ENCODE results near the gene GRIPAP1. TPM values are rescaled to one million over a fixed set of nuclear protein-coding genes. Genes with fewer than 3 reads are reported as not detected.
A peak's percentile ranks its signal among the peaks of the same experiment; 100 is the strongest.

GRIPAP1 gene
- total RNA-seq, 1 donor from 2014 or later = 20.7 TPM

GRCh38 chrX:49029876-49030275, 27.8 kb upstream of the GRIPAP1 start:
- no peaks in the 10 kb centered on the region for H3K9me3 ChIP-seq (replicated peaks)
- H3K4me1 ChIP-seq = peaks cover 3% of the 10 kb centered on the region
- H3K36me3 ChIP-seq = peaks cover 39% of the 10 kb centered on the region
- DNase-seq = no peak
- H3K27me3 ChIP-seq (ENCODE audit: low read depth) = no peaks in the 10 kb centered on the region
- no peak overlapping the region for H3K27ac ChIP-seq (replicated peaks)
- TF ChIP-seq, protein P1, sequence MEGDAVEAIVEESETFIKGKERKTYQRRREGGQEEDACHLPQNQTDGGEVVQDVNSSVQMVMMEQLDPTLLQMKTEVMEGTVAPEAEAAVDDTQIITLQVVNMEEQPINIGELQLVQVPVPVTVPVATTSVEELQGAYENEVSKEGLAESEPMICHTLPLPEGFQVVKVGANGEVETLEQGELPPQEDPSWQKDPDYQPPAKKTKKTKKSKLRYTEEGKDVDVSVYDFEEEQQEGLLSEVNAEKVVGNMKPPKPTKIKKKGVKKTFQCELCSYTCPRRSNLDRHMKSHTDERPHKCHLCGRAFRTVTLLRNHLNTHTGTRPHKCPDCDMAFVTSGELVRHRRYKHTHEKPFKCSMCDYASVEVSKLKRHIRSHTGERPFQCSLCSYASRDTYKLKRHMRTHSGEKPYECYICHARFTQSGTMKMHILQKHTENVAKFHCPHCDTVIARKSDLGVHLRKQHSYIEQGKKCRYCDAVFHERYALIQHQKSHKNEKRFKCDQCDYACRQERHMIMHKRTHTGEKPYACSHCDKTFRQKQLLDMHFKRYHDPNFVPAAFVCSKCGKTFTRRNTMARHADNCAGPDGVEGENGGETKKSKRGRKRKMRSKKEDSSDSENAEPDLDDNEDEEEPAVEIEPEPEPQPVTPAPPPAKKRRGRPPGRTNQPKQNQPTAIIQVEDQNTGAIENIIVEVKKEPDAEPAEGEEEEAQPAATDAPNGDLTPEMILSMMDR (IDR thresholded peaks at IDR 0.05; ENCODE audit: borderline replicate concordance) = no peak
- H3K4me3 ChIP-seq = no peak overlapping the region
- intact Hi-C loops (cut with micrococcal nuclease) = no loop called here

GRCh38 chrX:49019599-49020249, 17.7 kb upstream of the GRIPAP1 start:
- Histone ChIP-seq H3K4me3 (no peak overlapping the region), H3K9me3 (replicated peaks) (no peaks in the 10 kb centered on the region), H3K27me3 (ENCODE audit: low read depth) (no peaks in the 10 kb centered on the region), H3K4me1 (no peaks in the 10 kb centered on the region), H3K27ac (replicated peaks) (no peak overlapping the region), H3K36me3 (no peaks in the 10 kb centered on the region)
- TF ChIP-seq, protein P1 (IDR thresholded peaks at IDR 0.05; ENCODE audit: borderline replicate concordance) = no peak
- no peak for DNase-seq
- intact Hi-C loops (cut with micrococcal nuclease) = no loop called here

GRCh38 chrX:49019050-49019449, 17.0 kb upstream of the GRIPAP1 start:
- H3K27ac ChIP-seq (replicated peaks) = no peak overlapping the region
- intact Hi-C loops (cut with micrococcal nuclease) = no loop called here
- no peaks in the 10 kb centered on the region for H3K27me3 ChIP-seq (ENCODE audit: low read depth)
- H3K9me3 ChIP-seq (replicated peaks) = no peaks in the 10 kb centered on the region
- H3K4me1 ChIP-seq = no peaks in the 10 kb centered on the region
- H3K4me3 ChIP-seq = no peak overlapping the region
- TF ChIP-seq, protein P1 (IDR thresholded peaks at IDR 0.05; ENCODE audit: borderline replicate concordance) = no peak
- no peaks in the 10 kb centered on the region for H3K36me3 ChIP-seq
- DNase-seq = no peak

GRCh38 chrX:49003696-49004095, 1.6 kb upstream of the GRIPAP1 start:
- no peaks in the 10 kb centered on the region for H3K27me3 ChIP-seq (ENCODE audit: low read depth)
- TF ChIP-seq, protein P1 (IDR thresholded peaks at IDR 0.05; ENCODE audit: borderline replicate concordance) = no peak
- peaks cover under 1% of the 10 kb centered on the region for H3K36me3 ChIP-seq
- intact Hi-C loops (cut with micrococcal nuclease) = no loop called here
- no peak for DNase-seq
- H3K27ac ChIP-seq (replicated peaks) = no peak overlapping the region
- H3K9me3 ChIP-seq (replicated peaks) = no peaks in the 10 kb centered on the region
- H3K4me1 ChIP-seq = peaks cover 7% of the 10 kb centered on the region
- no peak overlapping the region for H3K4me3 ChIP-seq

DNA sequence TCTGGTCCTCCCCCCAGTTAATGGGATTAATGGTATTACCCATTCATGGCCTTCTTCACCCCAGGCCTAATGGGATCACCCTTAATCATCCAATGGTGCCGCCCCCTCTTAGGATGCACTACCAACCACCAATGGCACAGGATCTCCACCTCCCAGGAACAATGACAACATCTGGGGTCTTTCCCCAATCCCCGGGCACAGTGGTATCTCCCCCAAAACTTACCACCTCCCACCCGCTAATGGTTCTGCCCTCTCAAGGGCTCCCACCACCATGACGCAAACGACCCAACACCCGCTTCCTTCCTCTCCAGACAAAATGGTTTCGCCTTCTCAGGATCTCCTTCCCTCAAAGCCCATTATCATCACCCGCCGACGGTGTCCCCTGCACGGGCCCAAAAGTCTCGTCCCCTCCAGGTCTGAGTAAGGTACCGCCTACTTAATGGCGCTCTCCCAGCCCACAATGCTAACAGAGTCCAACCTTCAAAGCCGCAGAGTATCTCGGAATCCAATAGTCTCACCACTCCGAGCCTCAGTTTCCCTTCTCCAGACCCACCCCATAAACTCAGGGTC, 458 bp downstream of the GRIPAP1 start:
- no peaks in the 10 kb centered on the region for H3K9me3 ChIP-seq (replicated peaks)
- DNase-seq = no peak
- H3K4me3 ChIP-seq = peak overlapping the region; percentile 78
- intact Hi-C loops (cut with micrococcal nuclease) = no loop called here
- peaks cover 12% of the 10 kb centered on the region for H3K36me3 ChIP-seq
- no peaks in the 10 kb centered on the region for H3K27me3 ChIP-seq (ENCODE audit: low read depth)
- H3K4me1 ChIP-seq = peaks cover 7% of the 10 kb centered on the region
- H3K27ac ChIP-seq (replicated peaks) = peak overlapping the region; percentile 85
- TF ChIP-seq, protein P1 (IDR thresholded peaks at IDR 0.05; ENCODE audit: borderline replicate concordance) = no peak

All from left ventricle myocardium inferior (tissue), 1 donor.